GM19238 (cell line): Measurements from ENCODE around the gene PTGER2.

Experiments
- DNase-seq: peaks from one replicate; pipeline ENCODE4 v3.0.0; 2011; ENCODE audit warnings: low spot score; ENCODE audit not compliant: insufficient read length

The PTGER2 gene, protein sequence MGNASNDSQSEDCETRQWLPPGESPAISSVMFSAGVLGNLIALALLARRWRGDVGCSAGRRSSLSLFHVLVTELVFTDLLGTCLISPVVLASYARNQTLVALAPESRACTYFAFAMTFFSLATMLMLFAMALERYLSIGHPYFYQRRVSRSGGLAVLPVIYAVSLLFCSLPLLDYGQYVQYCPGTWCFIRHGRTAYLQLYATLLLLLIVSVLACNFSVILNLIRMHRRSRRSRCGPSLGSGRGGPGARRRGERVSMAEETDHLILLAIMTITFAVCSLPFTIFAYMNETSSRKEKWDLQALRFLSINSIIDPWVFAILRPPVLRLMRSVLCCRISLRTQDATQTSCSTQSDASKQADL

DNA sequence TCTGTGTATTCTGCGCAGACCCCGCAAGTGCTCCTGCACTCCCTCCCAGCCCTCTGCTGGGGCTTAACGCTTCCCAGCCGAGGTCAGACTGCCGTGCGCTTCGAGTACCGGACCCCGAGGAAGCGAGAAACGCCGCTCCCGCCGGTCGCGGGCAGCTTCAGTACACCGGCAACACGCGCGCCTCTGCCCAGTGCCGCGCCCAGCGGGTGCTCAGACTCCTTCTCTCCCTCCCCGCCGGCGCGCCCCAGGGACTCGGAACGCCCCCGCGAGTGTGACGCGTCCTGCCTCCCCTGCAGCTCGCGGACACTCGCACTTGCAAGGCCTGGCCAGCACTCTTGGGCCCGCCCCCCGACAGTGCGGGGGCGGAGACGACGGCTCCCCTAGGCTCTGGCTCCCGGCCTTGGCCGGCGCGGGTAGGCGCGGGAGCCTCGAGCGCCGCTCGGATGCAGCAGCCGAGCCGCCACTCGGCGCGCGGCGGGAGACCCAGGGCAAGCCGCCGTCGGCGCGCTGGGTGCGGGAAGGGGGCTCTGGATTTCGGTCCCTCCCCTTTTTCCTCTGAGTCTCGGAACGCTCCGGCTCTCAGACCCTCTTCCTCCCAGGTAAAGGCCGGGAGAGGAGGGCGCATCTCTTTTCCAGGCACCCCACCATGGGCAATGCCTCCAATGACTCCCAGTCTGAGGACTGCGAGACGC lies at the start of gene PTGER2:
PTGER2 (plus strand) TSS at position 410 of the 692 bp plus-strand sequence; CDS start at position 647, 237 bp downstream.
- peak; percentile 27 for DNase-seq

DNA sequence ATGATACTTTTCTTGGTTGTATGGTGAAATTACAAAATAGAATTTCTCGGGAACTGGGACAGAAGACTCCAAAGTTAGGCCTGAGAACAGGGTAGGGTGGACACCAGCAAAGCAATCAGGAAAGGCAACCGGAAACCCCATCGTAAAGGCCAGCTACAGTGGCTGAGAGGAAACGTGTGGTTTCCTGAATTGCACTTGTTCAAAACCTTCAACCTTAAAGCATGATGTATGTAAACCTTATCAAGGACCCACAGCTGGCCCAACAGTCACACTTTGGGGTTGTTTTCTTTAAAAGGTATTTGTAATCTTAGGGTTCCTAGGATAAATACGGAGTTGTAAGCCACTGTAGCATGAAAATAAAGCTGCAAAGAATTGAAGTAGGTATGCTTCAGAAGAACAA lies 48.9 kb upstream of the PTGER2 start:
- DNase-seq = no peak

DNA sequence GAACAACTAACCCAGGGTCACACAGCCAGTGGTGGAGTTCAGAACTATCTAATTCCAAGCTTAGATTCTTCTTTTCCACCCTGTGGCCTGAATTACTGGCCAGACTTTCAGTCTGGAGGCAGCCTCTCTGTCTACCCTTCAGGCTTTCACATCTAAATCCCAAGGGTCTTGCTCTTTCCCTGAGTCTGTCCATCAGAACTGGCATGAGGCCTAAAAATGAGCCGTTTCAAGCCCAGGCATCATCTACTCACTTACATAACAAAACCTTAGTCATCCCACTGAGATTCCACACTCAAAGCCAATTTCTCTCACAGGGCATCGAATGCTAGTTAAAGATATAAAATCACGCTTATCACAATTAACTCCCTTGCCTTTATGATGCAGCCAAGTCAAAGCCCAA lies 47.9 kb upstream of the PTGER2 start:
- DNase-seq = no peak

DNA sequence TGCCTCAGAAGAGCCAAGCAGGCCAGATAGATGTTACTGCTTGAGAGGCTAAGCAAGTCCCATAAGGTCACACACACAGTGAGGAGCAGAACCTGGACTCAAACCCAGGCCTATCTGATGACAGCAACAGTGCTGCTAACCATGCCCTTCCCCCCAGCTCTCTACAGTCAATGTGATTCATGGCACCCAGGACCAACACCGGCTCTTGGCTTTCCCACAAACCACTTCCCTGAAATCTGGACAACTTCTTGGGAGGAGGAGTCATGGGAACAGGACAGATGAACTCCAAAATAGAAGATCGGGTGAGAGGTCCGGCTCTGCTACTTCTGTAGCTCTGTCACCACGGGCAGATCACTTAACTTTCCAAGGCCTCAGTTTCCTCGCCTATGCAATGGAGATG lies 47.3 kb upstream of the PTGER2 start:
- no peak for DNase-seq

DNA sequence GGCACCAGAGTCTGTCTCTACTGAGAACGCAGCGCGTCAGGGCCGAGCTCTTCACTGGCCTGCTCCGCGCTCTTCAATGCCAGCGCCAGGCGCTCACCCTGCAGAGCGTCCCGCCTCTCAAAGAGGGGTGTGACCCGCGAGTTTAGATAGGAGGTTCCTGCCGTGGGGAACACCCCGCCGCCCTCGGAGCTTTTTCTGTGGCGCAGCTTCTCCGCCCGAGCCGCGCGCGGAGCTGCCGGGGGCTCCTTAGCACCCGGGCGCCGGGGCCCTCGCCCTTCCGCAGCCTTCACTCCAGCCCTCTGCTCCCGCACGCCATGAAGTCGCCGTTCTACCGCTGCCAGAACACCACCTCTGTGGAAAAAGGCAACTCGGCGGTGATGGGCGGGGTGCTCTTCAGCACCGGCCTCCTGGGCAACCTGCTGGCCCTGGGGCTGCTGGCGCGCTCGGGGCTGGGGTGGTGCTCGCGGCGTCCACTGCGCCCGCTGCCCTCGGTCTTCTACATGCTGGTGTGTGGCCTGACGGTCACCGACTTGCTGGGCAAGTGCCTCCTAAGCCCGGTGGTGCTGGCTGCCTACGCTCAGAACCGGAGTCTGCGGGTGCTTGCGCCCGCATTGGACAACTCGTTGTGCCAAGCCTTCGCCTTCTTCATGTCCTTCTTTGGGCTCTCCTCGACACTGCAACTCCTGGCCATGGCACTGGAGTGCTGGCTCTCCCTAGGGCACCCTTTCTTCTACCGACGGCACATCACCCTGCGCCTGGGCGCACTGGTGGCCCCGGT lies 46.4 kb upstream of the PTGER2 start, which contains the start of gene PTGDR:
PTGDR (plus strand) TSS at position 198 of the 778 bp plus-strand sequence; CDS start at position 315, 117 bp downstream.
- no peak for DNase-seq

DNA sequence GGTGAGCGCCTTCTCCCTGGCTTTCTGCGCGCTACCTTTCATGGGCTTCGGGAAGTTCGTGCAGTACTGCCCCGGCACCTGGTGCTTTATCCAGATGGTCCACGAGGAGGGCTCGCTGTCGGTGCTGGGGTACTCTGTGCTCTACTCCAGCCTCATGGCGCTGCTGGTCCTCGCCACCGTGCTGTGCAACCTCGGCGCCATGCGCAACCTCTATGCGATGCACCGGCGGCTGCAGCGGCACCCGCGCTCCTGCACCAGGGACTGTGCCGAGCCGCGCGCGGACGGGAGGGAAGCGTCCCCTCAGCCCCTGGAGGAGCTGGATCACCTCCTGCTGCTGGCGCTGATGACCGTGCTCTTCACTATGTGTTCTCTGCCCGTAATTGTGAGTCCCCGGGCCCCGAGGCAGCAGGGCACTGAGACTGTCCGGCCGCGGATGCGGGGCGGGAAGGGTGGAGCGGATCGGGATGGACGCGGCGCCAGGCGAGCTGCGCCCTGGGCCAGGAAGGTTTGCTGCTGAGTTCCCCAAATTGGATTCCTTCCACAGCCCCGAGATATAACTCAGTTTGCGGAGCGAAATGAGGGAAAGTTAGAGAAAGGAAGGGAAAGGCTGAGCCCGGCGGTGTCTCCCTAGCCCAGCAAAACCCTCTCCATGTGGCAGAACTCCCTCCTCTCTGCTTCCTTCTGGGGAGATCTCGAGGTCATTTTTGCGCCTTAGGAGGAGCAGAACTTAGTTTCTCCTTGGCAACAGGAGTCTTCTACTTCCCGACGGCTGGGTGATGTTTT lies 45.6 kb upstream of the PTGER2 start:
- DNase-seq = no peak

DNA sequence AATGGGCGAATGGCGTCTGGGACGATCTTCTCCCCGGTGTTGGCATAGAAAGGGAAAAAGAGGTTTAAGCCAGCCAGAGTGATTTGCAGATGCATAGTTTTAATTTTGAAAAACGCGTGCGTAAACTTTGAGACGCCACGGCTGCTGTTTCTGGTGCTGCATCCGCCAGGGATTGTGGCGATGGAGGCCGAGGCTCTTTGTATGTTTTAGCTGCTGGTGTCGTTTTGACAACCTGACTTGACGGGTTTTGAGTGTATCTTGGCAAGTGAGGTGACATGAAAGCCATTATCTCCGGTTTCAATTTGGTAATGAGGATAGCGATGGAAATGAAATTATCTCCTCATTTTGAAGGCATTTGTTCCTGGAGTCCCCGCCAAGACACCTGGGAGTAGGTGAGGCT lies 45.0 kb upstream of the PTGER2 start:
- no peak for DNase-seq

DNA sequence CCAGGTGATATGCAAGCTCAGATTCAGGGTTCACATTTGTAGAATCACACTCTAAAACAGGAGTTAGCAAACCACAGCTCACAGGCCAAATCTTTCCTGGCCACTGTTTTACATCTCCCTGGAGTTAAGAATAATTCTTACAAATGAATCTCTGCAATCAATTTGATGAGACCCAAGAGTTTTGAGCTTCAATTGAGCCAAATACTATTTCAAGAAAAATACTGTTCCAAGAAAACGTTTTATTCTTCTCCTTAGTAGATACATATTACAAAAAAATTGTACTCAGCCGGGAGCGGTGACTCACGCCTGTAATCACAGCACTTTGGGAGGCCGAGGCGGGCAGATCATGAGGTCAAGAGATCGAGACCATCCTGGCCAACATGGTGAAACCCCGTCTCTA lies 44.1 kb upstream of the PTGER2 start:
- DNase-seq = no peak

DNA sequence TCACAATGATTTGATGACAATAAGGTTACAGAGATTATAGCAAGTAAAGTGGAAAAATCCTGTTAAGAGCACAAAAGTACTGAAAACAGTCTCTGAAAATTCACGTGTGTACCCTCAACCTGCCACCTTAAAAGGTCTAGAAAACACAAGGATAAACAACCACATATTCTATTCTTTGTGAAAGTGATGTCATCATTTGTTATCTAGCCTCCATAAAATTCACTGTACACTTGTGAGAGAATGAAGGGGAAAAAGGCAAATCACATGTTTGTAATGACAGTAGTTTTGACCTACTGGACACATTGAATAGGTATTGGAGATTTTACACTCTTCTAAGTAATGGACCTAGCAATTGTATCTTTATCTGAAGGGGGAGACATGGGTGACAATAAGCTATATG lies 42.6 kb upstream of the PTGER2 start:
- DNase-seq = no peak

DNA sequence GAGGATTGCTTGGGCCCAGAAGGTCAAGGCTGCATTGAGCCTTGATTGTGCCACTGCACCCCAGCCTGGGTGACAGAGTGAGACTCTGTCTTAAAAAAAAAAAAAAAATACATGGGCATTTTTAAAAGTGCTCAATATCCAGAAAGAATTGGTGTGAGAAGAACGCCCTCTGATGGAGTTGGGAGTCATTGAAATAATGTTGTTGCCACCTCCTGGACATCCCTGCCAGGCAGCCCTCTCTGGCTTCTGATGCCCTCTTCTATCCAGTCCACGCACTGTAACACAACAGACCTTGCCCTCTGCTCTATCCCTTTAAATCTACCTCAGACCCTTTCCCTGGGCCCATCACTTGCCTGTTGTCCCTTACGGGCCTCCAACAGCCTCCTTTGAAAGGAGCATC lies 41.7 kb upstream of the PTGER2 start:
- no peak for DNase-seq

DNA sequence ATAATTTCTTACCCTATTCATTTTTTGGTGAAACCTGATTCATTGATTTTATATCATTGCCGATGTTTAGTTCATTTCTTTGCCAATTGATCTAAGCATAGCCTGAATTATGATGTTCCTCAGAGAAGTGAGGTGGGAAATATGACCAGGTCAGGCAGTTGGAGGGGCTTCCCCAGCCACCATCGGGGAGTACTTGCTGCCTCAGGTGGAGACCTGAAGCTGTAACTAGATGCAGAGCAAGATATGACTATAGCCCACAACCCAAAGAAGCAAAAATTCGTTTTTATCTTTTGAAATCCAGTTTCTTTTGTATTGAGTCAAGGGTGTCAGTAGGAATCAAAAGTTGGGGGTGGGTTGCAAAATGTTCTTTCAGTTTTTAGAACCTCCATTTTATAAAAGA lies 38.7 kb upstream of the PTGER2 start:
- no peak for DNase-seq

DNA sequence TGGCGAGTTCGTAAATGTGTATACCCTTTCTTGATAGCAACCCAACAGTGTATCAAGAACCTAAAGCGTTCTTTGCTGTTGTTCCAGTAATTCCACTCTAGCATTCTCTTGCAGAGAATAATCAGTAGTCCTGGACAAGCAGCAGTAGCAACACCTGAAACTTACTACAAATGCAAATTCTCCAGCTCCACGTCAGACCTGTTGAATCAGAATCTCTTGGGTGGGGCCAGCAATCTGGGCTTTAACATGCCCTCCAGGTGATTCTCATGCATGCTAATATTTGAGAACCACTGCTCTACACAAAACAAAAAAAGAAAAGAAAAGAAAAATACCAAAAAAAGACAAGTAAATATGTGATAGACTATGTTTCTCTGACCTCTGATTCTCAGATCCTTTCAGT lies 36.6 kb upstream of the PTGER2 start:
- DNase-seq = no peak

DNA sequence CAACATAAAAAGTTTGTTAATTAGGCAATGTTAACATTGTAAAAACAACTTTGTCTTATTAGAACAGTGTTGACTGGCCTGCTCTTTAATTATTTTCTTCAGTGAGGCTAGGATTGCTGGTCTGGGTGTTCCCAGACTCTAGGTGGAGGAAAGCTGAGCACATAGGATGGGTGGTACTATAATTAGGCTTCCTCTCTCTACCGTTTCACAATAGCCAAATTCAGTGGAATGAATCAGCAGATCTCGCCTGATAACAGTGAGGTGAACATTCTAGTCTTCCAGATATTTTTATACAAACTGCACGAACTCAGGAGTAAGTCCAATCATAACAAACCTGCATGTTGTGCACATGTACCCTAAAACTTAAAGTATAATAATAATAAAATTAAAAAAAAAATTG lies 34.7 kb upstream of the PTGER2 start:
- DNase-seq = no peak

DNA sequence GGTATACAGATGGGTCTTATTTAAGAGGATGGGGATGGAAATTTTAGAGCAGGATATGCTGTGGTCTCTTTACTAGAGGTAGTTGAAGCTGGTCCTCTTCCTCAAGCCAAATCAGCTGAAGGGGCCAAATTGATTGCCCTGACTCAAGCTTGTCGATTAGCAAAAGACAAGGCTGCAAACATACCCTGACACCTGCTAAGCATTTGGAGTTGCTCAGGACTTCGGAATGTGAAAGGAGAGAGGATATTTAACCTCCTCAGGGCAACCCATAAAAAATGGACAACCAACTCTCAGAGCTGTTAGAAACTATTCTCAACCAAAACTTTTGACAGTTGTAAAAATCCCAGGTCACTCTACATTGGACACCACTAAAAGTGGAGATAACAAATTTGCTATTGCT lies 31.0 kb upstream of the PTGER2 start:
- no peak for DNase-seq

DNA sequence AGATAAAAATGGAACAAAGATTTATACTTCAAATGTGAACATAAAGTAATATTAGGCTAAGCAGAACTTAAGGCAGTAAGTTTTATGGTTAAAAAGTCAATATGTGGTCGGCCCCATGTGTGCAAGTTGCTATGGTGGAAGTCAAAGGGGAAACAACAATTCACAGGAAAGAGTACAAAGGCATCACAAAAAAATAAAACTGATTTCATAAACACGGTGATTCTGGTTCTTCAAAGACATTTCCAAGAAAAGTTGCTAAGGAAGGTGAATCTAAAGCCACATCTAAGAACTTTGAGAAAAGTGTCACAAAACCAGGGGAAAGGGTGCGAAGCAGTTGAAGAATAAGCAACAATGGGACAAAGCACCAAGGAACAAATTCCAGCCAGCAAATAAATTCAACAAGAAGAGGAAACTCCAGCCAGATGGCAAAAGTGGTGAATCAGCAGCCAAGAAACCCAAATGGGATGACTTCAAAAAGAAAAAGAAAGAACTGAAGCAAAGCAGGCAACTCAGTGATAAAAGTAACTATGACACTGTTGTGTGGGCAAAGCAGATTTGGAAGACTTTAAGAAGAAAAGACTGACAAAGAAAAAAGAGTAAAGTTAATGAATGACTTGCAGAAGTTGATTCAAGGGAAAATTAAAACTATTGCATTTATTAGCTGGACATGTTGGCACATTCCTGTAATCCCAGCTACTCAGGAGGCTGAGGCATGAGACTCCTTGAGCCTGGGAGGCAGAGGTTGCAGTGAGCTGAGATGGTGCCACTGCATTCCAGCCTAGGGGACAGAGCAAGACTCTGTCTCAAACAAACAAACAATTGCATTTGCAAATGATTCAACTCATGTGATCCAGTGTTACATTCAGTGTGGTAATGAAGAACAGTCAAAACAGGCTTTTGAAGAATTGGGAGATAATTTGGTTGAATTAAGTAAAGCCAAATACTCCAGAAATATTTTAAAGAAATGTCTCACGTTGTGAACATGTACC lies 27.2 kb upstream of the PTGER2 start:
- DNase-seq = no peak

DNA sequence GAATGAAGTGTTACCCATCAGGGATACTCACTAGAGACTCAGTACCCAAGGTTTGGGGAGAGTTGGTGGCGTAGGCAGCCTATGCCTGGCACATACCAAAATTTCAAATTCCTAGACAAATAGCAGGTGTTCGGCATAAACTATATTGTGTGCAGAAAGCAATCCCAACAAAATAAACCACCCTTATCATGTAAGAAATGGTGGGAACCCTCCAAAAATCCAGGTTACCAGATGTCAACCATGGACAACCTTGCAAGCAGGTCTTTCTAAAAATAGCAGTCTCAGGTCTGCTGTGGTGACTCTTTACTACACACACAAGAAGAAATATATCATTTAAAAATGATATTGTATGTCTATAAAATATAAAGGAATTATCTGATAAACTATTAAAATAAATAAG lies 17.7 kb upstream of the PTGER2 start:
- DNase-seq = no peak

DNA sequence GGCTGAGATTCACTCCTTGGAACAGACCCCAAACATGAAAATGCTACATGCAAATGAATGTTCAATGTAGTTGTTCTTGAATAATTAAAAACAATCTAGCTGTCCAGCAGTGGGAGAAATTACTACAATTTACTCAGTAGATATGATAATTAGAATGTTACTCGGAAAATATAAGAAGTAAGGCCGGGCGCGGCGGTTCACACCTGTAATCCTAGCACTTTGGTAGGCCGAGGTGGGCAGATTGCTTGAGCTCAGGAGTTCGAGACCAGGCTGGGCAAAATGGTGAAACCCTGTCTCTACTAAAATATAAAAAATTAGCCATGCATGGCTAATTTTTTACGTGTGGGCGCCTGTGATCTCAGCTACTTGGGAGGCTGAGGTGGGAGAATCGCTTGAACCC lies 15.3 kb upstream of the PTGER2 start:
- no peak for DNase-seq

DNA sequence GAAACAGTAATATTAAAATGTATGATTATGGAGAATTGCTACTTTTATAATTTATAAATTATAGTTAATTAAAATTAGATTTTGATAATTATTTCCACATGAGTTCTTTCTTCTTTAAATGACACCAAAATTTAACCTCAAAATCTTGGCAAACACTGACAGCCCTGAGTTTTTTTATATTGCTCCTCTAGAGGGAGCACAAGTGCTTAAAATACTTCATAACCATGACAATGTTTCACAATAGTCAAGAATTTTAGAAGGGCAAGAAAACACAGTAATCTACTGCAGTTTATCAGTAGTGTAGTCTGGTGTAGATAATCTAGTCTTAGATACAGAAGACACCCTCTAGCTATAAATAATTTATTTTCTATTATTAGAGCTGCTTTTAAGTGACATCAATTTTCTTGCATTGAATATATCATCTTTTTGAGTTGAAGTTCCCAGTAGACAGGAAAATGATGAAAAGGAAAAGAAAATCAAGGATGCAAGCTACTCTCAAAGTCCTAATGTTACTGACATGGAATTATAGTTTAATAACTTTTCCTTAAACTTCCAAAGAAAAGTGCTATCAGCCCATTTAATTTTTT lies 14.3 kb upstream of the PTGER2 start:
- DNase-seq = peak; percentile 14

DNA sequence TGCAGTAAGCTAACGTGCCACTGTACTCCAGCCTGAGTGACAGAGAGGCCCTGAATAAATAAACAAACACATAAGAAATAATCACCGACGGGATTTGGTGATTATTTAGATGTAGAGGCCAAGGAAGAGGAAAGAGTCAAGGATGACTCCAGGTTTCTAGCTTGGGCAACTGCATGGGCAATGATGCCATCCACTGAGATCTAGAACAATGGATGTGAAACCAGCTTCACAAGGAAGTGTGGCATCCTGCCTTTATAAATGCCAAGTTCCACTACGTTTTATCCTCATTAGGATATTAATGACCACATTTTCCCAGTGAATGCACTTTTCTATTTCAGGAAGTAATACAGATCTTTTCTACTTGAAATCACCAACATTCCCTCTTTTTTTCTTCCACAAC lies 10.9 kb upstream of the PTGER2 start:
- no peak for DNase-seq
